Activated gamma-delta T cell treated with Interleukin-2 at 50 U/mL for 16 hours (primary cell): Measurements from ENCODE around the gene NAXE.
"Not testable (repeated sequence)": the region's sequence is repeated elsewhere in the genome, so short reads cannot be mapped to it uniquely, and the experiment has no call there.

Experiments used
- DNase-seq: peaks from one replicate; pipeline ENCODE4 v3.0.0-alpha.2; 2020

Gene NAXE

DNA sequence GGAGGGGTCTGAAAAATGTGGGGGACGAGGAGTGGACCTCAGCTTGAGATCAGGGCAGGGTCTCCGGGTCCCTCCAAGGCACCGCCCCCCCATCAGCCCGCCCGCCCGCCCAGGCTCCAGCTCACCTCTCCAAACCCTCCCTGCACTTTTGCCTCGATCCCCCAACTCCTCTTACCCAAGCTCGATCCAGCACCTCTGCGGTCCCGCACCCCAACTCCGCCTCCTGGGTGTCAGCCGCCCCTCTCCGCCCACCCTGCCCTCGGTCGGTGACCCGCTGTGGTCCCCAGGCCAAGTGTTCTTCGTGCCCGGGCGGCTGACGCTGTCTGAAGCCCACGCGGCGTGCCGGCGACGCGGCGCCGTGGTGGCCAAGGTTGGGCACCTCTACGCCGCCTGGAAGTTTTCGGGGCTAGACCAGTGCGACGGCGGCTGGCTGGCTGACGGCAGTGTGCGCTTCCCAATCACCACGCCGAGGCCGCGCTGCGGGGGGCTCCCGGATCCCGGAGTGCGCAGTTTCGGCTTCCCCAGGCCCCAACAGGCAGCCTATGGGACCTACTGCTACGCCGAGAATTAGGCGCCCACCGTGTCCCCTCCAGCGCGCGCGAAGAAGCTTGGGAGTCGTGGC, 33.3 kb downstream of the NAXE start:
- no peak for DNase-seq

DNA sequence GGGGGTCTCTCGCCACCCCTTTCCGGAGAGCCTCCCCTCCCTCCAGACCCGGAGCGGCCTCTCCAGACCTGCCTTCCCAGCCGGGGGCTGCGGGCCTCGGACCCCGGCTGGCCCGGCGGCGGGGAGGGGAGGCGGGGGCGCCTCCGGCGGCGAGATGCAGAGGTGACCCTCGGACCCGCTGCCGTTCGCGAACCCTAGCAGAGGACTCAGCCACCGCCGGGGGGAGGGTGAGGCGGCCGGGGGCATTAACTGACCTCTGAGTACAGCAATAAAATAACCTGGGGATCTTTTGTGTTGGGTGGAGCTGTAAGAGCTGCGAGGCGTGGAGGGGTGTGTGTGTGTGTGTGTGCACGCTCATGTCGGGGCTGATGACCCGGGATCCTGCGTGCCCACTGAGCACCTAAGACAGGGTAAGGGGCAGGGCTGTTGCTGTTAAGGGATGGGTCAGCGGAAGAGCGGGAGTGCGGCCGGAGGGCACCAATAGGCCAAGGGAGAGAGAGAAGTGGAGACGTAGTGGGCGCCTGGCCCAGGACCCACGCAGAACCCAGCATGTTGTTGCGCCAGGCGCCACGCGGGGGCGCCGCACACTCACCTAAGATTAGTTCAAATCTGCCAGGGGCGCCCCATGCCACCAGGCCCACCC, 34.0 kb downstream of the NAXE start:
- DNase-seq: peak; percentile 70

DNA sequence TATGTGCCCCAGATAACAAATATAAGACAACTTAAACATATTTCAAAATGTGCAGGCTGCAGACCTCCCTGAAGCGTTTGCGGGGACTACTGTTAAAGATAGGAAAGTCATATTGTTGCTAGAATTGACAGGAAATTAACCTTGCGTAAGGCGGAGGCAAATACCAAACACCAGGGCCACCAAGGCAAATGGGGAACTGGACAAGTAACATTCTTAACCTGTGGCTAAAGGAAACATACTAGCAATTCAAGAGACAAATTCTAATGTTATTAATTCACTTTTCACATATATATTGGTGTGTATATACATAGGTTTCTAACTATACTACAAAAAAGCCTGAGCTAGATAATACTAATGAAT, 34.5 kb downstream of the NAXE start:
- no peak for DNase-seq

DNA sequence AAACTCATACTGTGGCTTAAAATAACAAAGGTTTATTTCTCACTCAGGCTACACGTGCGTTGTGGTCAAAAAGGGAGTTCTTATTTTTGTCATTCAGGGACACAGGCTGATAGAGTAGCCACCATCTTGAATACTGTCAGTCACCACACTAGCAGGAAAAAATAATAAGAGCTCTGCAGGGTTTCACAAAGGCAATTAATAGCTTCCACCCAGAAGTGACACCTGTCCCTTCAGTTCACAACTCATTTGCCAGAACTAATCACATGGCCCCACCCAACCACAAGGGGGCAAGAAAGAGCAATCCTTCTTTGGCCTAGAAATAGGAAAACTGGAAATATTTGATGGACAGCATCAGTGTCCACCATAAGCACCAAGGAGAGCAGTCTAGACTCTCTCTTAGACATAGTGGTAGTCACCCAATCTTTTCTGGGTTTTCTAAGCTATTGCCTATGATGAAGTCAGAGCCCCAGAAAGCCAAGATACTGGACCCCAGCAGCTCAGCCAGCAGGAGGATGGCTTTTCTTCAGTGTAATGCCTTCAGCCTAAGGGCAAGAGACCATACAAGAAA, 35.8 kb downstream of the NAXE start:
- DNase-seq: no peak

DNA sequence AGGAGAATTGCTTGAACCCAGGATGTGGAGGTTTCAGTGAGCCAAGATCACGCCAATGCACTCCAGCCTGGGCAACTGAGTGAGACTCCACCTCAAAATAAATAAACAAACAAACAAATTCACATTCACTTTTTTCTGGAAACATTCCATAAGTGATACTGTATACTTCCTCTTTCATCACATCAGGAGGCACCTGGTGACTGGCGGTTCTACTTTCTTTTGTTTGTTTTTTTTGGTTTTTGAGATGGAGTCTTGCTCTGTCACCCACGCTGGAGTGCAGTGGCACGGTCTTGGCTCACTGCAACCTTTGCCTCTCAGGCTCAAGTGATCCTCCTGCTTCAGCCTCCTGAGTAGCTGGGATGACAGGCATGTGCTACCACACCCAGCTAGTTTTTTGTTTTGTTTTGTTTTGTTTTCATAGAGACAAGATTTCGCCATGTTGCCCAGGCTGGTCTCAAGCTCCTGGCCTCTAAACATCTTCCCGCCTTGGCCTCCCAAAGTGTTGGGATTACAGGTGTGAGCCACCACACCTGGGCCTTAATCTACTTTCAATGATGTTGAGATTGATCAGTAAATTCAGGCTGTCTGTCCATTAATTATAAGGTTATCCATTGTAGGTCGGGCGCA, 38.4 kb downstream of the NAXE start:
- DNase-seq: no peak

GRCh38 chr1:156631152-156631551, 39.6 kb downstream of the NAXE start:
- not testable (repeated sequence) for DNase-seq

- no peak for DNase-seq
These were observed 40.8 kb downstream of the NAXE start for GRCh38 chr1:156632355-156632754.

DNA sequence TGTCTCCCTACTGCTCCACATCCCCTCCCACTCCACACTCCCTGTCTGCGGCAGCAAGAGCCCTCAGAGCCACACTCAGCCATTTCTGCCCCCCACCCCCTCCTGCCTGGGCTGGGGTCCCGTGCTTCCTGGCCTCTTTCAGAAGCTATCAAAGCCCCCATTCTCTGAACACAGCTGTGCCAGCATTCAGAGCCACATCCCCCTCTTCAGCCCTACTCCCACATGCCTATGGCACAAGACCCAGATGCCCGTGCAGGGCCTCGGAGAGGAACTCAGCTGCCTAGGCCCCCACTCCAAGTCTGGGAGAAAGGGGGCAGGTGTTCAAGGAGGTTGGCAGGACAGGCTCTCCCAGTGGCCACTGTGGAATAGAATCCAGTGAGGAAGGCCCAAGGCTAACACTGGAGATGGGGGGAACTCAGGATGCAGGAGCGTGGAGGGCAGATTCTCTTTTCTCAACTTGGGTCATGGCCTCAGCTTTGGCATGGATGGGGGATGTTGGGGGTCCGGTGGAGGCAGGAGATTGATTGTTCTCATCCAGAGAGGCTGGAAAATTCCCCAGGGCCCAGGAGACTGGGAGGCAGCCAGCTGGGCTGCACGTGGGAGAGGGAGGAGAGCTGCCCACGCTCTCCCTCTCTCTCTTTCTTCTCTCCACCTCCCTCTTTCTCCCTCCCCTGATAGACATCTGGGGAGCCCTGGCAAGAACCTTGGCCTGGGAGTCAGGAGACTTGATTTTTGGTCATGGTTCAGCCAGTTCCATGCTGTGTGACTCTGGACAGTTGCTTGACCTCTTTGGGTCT, 46.8 kb downstream of the NAXE start:
- DNase-seq: no peak

DNA sequence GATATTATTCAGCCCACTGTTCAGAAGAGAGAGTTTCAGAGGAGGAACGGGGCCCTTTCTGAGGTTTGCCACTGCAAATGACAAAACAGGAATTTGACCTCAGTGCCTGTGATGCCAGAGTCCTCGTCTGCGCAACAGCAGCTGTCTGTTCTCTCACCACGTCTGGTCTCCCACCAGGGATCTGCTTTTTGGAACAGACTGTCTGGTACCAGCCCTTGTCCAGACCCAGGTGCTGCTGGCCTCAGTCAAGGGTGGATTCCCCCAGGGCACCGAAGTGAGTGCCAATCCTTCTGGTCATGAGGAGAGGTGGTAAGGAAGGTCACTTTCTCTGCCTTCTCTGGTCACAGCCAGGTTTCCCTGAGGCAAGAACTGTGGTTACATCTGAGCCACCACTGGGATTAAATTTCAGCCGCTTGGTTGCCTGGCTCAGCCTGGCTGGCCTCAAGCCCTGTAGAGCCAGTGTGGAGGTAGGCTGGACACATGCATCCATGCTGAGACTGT, 48.1 kb downstream of the NAXE start:
- DNase-seq: no peak

- DNase-seq: no peak
These were observed 49.5 kb downstream of the NAXE start for GRCh38 chr1:156640842-156641706.

- DNase-seq: no peak
These were observed 50.2 kb downstream of the NAXE start, which contains the start of gene BCAN for GRCh38 chr1:156641761-156642264. Gene BCAN (plus strand): TSS chr1:156642117. CDS start chr1:156646055, 3,938 bp downstream.

DNA sequence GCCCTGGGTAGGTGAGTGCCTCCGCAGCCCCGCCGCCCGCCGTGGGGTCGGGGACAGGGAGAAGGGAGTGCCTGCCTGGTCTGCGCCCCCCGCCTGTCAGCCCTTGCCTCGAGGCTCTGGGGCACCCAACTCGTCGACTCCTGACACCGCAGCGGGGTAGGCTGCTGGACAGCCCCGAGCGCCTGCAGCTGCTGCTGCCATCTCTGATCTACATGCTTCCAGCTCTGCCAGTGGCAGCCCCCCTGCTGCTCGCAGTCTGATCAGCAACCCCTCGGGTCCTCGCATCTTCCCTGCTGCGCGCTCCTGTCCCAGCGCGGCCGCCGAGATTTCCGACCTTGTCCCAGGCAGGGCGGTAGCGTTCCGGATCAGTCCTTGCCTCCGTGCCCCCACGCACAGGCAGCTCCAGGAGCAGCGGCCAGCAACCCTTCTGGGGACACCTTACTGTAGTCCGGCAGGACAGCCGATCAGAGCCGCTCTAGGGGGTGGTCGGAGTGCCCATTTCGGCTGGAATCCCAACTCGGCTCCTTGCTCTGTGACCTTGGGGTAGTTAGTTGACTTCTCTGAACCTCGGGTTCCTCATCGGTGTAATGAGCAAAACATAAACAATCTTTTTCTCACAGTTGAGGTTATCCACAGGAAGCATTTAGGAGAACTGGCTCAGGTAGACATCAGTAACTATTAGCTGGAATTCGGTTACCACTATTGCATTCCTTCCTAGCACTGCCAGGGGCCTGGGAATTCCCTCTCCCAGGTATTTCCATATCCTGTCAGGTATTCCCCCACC, 50.9 kb downstream of the NAXE start:
- DNase-seq: no peak

DNA sequence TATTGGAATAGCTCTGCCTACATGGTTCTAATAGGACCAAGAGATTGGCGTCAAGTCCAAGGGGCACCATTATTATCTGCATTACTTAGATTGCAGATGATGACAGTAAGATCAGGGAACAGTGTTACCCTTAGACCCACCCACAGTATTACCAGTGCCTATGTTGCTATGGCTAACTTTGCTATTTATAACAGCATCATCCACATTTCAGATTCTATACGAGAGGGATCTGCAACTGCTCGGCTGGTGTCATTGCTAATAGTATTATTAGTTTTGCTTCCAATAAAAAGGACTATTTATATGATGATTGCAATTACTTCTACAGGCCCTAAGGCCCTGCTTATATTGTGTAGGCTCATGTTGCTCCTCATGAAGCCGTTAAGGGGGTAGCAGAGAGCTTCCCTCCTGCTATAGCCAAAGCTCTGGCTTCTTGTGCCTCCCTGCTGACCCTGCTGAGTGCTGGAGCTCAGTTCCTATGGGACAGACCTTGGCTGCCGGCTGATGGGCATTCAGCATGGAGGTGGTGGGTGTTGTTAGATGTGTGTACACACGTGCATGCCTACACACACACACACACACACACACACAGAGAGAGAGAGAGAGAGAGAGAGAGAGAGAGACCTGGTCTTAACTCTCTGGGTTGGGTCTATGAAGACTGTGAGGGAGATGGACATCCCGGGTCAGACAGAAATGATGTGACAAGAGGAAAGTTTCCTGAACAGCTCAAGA, 51.6 kb downstream of the NAXE start:
- DNase-seq: no peak

DNA sequence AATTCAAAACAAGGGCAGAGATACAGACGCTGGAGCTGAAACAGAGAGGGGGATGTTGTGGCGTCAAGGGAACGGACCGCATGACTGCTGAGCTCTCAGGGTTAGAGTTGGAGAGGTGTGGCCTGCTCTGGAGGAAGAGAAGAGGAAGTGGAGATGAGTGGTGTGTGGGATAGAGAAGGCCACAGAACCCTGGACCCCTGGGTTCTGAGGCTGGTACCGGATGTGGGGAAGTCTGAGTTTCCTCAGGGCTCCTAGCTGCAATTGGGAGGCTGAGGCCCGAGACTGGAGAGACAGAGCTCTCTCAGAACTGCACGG, 52.2 kb downstream of the NAXE start:
- DNase-seq: no peak
